BE2C (cell line): ENCODE results near the gene FBN1.

ENCODE experiments used
- DNase-seq: peaks from one replicate; pipeline ENCODE4 v3.0.0-alpha.2; 2020
- H3K27me3 ChIP-seq: fragments of 250-450 bp; sonication (Bioruptor Pico); 2 replicates; pipeline ENCODE4 v1.5.1; 2020; ENCODE audit warnings: mild to moderate bottlenecking
- H3K36me3 ChIP-seq: fragments of 250-450 bp; sonication (Bioruptor Pico); 2 replicates; pipeline ENCODE4 v1.5.1; 2020; ENCODE audit warnings: mild to moderate bottlenecking
- H3K4me1 ChIP-seq: fragments of 250-450 bp; sonication (Bioruptor Pico); 2 replicates; pipeline ENCODE4 v1.5.1; 2020
- H3K4me3 ChIP-seq: 2 replicates; pipeline ENCODE4 v1.5.1; 2011; ENCODE audit warnings: low read depth, low read length
- H3K9me3 ChIP-seq: fragments of 250-450 bp; sonication (Bioruptor Pico); 2 replicates; pipeline ENCODE4 v1.5.1; 2020
- CTCF ChIP-seq: IDR thresholded peaks from 2 replicates; pipeline ENCODE4 v1.5.1; 2012; ENCODE audit warnings: mild to moderate bottlenecking, low read depth, low read length

Gene FBN1

DNA sequence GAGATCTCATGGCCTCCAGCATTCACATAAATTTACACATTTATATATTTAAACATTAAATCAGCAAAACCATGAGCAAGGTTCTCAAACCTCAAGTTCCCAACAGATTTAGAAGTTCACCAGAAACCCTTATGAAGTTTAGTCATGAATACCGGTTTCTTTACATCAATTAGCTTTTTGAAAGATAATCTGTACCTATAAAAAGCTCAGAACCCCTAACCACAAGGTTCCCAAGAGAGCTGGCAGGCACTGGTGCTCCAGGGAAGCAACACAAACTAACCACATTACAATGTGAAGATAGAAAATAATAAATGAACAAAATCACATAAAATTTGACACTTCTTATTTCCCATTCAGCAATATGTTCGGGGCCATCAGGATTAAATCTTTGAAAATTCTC, 150.9 kb downstream of the FBN1 start:
- TF ChIP-seq CTCF: no peak
- H3K9me3 ChIP-seq: no peaks in the 10 kb centered on the region

DNA sequence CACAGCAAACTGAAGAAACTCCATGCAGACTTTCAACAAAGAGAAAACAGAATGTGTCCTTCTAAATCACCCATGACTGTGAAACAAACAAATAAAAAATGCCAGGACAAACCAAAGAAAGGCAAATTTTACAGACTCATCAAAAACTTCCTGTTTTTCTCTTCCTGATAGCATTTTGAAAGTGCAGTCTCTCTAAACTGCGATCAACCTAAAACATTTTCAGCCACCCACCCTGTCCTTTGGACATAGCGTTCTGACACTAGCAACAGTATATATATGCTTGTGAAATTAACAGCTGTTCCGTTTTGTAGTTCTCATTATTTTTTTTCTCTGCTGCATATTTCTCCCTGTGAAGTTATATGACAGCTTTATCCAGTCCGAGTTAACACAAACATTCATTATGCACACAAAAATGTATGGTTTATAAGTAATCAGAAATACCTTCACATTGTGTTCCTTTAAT, 151.7 kb downstream of the FBN1 start:
- Histone ChIP-seq H3K4me3 (no peak overlapping the region), H3K9me3 (no peaks in the 10 kb centered on the region), H3K27me3 (no peaks in the 10 kb centered on the region; the same call in 1 of the 2 replicates), H3K4me1 (peaks cover 5% of the 10 kb centered on the region), H3K36me3 (no peaks in the 10 kb centered on the region)
- no peak for TF ChIP-seq CTCF
- DNase-seq: no peak

More for the DNA sequence above, 150.9 kb downstream of the FBN1 start:
- peaks cover 5% of the 10 kb centered on the region for H3K4me1 ChIP-seq
- H3K27me3 ChIP-seq: no peaks in the 10 kb centered on the region; the same call in 1 of the 2 replicates
- no peak for DNase-seq
- H3K4me3 ChIP-seq: no peak overlapping the region
- no peaks in the 10 kb centered on the region for H3K36me3 ChIP-seq

GRCh38 chr15:48493084-48493762, 152.3 kb downstream of the FBN1 start:
- H3K27me3 ChIP-seq: no peaks in the 10 kb centered on the region; the same call in 1 of the 2 replicates
- no peak for TF ChIP-seq CTCF
- no peaks in the 10 kb centered on the region for H3K36me3 ChIP-seq
- no peaks in the 10 kb centered on the region for H3K9me3 ChIP-seq
- H3K4me1 ChIP-seq: peaks cover 5% of the 10 kb centered on the region
- no peak overlapping the region for H3K4me3 ChIP-seq
- no peak for DNase-seq

DNA sequence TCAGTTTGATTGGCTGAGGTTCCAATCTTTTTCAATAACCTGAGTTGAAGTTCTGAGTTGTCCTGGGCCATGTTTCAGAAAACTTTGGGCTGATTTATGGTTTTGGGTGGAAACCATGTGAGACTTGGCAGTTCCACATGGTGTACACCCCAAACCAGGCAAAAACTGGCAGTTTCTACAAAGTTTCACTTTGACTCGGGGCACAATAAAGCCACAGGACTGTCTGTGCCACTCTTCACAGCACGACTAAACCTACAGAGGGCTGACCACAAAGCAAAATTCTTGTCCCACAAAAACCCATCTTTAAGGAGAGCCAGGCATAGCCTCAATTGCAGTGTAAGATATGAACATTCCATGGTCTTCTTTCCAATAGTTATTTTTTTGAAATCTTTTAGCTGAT, 159.3 kb downstream of the FBN1 start:
- no peak for DNase-seq
- no peak overlapping the region for H3K4me3 ChIP-seq
- H3K27me3 ChIP-seq: no peaks in the 10 kb centered on the region
- no peaks in the 10 kb centered on the region for H3K9me3 ChIP-seq
- TF ChIP-seq CTCF: no peak
- no peaks in the 10 kb centered on the region for H3K36me3 ChIP-seq
- no peaks in the 10 kb centered on the region for H3K4me1 ChIP-seq

DNA sequence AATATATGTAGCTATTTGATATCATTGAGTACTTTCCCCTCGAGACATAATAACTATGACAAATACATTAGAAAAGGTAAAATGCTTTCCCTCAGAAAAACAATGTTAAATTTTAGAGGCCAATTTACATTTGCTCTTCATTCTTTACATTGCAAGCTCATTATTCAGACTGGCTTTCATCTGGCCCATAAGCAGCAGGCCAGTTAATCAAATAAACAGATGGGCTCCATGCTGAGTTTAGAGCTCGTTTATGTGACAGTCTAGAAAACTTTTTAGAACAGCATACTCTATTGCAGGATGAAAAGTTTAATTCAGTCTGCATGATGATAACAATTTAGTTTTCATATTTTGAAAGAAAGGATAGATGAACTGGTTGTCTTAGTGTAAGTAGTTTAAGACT, 163.7 kb downstream of the FBN1 start:
- TF ChIP-seq CTCF: no peak
- Histone ChIP-seq H3K4me1 (peaks cover 5% of the 10 kb centered on the region; the same call in 1 of the 2 replicates), H3K9me3 (no peaks in the 10 kb centered on the region), H3K36me3 (no peaks in the 10 kb centered on the region), H3K4me3 (no peak overlapping the region), H3K27me3 (no peaks in the 10 kb centered on the region)
- no peak for DNase-seq

DNA sequence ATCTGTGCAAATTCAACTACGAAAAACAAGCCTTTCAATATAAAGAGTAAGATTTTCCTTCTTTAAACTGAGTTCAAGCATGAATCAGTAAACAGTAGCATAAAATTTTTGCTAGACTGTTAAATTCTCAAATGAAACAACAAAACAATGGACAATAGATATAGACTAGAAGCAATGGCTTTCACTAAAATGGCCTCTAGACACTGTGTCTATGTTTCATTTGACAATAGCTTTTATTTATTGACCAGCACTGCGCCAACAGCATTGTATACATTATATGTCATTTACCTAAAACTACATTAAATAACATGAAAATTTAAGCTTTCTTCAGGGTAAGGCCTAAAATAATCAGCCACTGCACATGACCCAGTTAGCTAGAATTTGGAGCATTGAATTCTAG, 165.8 kb downstream of the FBN1 start:
- DNase-seq: no peak
- Histone ChIP-seq H3K27me3 (no peaks in the 10 kb centered on the region), H3K9me3 (no peaks in the 10 kb centered on the region), H3K4me1 (peaks cover 5% of the 10 kb centered on the region; the same call in 1 of the 2 replicates), H3K4me3 (no peak overlapping the region), H3K36me3 (no peaks in the 10 kb centered on the region)
- no peak for TF ChIP-seq CTCF
